ENCODE measurements around the gene WDCP.
A peak's percentile ranks its signal among the peaks of the same experiment; 100 is the strongest.

DNA sequence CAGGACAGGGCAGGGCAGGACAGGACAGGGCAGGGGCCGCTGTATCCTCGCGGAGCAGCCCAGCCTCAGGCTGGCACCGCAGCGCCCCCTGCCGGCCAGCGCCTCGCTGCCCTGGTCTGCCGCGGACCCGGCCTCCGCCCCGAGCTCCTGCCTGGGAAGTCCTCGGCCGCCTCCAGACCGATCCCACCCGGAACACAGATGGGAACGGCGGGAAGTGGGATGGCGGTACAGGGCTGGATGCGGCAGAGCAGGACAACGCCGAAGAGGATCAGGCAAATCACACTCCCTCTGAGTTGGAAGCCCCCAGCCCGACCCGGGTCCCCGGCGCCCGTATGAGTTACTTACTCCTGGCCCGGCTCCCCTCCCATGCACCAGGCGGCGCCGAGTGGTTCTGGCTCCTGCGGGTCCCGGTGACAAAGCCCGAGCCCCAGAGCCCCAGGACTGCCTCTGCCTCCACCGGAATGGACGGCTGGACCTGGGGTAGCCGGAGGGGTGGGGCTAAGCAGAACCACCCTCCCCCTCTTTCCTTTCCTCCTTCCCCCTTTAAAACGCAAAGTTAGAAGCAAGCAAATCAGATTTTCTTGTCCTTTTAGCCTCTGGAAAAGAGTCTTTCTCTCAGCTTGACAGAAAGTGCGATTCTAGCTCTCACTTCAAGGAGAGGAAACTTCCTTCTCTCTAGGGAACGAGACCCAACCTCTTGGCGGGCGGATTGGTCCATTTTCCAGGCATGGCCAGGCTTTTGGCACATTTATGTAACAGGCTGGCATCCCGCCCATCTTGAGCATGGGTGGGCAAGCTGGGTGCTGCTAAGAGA, 37.4 kb upstream of the WDCP start, which contains the start of gene TP53I3:
- TF ChIP-seq POLR2A (IDR thresholded peaks at IDR 0.05; ENCODE audit: low read depth, low read length) (peak; percentile 11; the same call in 1 of the 2 replicates), POLR2AphosphoS5 (IDR thresholded peaks at IDR 0.05; ENCODE audit: low read depth, low read length) (no peak), TAF1 (IDR thresholded peaks at IDR 0.05; ENCODE audit: borderline replicate concordance, low read depth, low read length) (no peak)

All from GM12892 (cell line).